Fibroblast of the conjunctiva (primary cell): ENCODE measurements around the gene CDYL.

Experiments
- DNase-seq: peaks from one replicate; pipeline ENCODE4 v3.0.0-alpha.2; 2010; ENCODE audit warnings: low read depth

The CDYL gene

DNA sequence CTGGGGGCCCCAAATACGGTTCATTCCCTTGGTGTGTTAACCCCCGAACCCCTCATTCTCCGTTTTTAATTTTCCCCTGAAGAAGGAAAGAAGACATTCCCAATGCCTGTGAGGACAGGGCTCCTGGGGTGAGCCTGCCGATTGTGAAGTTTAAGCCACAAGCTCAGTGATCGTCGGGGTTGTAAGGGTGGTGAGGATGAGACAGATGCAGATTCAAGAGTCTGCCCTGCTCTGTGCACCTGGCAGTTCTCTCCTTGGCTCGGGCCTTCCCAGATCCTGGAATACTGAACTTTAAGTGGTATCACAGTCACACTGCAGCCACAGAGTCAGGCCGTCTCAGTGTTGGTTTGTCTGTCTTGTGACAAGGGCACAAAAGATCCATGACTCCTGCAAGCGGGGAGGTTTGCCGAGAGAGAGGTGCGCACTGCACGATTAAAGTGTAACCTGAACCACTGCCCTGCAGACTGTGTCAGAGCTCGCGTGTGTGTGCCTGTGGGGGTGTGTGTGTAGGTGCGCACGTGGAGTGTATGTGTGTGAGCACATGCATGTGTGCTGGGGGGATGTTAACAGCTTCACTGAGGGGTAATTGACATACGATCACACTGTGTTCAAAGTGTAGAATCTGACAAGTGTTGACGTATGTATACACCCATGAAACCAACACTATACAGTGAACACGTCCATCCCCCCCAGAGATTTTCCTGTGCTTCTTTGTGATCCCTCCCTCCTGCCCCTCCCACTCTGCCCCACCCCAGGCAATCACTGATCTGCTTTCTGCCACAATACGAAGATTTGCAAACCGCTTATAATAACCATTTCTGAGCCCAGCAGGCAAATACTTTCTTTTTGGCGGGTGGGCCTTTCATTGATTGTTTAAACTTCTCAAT, 188.7 kb downstream of the CDYL start:
- DNase-seq = no peak

- DNase-seq = no peak
These were observed 189.6 kb downstream of the CDYL start for GRCh38 chr6:4965562-4966389.

- no peak for DNase-seq
These were observed 191.3 kb downstream of the CDYL start for GRCh38 chr6:4967301-4968030.

DNA sequence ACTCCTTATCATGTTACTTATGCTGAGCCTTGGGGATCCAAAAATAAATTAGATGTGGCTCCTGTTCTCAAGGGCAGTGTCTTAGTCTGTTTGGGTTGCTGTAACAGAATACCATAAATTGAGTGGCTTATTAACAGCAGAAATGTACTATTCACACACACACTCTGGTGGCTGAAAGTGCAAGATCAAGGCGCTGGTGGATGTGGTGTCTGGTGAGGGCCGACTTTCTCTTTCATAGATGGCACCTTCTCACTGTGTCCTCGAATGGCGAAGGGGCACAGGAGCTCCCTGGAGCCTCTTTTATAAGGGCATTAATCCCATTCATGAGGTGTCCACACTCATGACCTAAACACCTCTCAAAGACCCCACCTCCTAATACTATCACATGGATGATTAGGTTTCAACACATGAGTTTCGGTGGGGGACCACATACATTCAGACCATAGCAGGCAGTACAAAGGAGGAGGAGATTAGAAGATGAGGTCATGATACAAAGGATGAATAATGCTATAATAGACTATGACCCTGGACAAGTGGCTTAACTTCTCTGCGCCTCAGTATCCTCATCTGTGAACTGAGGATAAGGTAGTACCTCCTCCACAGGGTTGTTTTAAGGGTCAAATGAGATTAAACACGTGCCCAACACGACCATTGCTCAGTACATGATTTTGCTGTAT, 193.5 kb downstream of the CDYL start:
- DNase-seq = no peak

DNA sequence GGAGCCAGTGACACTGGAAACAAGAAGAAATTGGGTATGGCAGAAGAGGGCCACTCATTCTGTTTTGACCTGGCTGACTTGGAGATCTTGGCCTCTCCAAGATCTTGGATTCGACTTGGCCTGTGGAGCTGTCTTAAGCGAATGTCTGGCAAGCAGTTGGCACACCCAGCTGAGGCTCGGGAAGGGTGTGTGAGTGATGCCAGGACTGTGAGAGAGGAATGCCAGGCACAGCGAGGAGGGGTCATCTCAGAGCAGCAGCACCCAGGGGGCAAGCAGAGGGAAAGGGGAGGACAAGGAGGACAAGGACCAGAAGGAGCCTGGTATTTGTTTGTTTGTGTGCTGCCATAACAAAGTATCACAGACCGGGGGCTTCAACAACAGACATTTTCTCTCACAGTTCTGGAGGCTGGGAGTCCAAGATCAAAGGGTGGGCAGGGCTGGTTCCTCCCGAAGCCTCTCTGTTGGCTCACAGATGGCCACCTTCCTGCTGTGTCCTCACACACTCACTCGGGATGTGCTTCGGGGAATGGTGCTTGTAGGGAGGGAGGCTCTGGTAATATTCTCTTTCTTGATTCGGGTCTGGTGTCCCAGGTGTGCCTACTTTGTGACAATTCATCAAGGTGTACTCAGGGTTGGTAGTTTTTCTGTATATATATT, 194.7 kb downstream of the CDYL start:
- no peak for DNase-seq

GRCh38 chr6:4971851-4972250, 195.6 kb downstream of the CDYL start:
- no peak for DNase-seq

- no peak for DNase-seq
These were observed 196.2 kb downstream of the CDYL start for GRCh38 chr6:4972438-4972837.

- no peak for DNase-seq
These were observed 197.2 kb downstream of the CDYL start for GRCh38 chr6:4973415-4973814.

GRCh38 chr6:4973982-4974745, 198.0 kb downstream of the CDYL start:
- peak; percentile 57 for DNase-seq

DNA sequence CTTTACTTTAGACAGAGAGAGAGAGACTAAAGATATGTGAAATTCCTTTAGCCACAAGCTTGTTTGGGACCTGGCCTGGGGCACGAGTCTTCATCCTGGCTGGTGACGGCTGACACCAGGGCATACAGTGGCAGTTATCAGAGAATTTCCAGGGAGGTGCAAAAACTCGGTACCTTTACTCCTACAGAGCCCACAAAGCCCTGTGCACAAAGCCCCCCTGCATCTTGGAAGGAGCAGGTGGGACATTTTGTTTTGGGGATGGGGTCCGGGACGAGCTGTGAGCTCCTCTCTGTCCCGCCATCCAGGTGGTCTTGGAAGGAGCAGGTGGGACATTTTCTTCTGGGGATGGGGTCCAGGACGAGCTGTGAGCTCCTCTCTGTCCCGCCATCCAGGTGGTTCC, 198.8 kb downstream of the CDYL start:
- no peak for DNase-seq

DNA sequence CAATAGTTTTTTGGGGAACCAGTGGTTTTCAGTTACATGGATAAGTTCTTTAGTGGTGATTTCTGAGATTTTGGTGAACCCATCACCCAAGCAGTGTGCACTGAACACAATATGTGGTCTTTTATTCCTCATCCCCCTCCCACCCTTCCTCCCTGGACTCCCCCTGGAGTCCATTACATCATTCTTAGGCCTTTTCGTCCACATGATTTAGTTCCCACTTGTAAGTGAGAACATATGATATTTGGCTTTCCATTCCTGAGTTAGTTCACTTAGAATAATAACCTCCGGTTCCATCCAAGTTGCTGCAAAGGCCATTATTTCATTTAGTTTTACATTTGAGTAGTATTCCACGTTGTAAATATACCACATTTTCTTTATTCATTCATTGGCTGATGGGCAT, 199.3 kb downstream of the CDYL start:
- DNase-seq = no peak

GRCh38 chr6:4977468-4977867, 201.3 kb downstream of the CDYL start:
- no peak for DNase-seq

- no peak for DNase-seq
These were observed 203.2 kb downstream of the CDYL start for GRCh38 chr6:4979426-4979825.

DNA sequence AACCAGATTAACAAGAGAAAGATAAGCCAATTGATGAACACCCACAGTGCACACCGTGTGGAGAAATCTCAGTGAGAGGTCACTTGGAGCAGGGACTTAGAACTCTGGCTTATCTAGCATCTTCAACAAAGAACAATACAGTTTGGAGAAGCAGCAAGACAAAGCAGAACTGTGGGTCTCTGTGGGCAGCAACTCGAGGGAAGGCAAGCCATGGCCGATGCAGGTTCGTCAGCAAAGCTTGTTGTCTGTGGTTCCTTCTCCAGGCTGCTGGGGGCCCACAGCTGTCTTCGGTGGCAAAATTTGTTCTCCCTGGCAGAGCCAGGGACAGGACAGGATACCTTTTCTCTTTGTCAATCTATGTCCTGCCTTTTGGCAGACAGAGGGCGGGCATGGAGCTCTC, 205.6 kb downstream of the CDYL start:
- DNase-seq = no peak

- no peak for DNase-seq
These were observed 207.1 kb downstream of the CDYL start for GRCh38 chr6:4983322-4983721.

GRCh38 chr6:4986999-4987398, 210.8 kb downstream of the CDYL start:
- DNase-seq = no peak

DNA sequence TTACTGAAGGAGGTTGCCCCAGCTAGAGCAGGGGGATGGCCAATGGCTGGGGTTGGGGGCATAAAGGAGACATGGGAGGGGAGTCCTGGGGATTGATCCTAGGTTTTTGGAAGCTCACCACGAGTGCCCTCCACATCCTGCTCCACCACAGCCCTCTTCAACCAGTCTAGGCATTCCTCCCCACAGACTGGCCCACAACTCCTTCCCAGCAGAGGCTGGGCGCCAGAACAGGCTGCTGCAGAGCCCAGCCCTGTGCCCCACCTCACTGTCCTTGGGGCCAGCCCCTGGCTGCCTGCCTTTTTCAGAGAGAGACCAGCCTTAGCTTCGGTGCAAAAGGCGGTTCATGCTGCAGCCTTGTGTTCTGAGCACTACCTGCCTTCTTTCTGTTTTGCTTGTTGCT, 211.2 kb downstream of the CDYL start:
- DNase-seq = no peak

GRCh38 chr6:4994741-4995140, 218.5 kb downstream of the CDYL start:
- DNase-seq = no peak

- DNase-seq = no peak
These were observed 221.7 kb downstream of the CDYL start for GRCh38 chr6:4997862-4998261.

GRCh38 chr6:4999586-4999985, 223.4 kb downstream of the CDYL start:
- no peak for DNase-seq
